Retinal pigment epithelial cell (primary cell): Measurements from ENCODE around the gene KRTAP10-11.
"Not testable (repeated sequence)": the region's sequence is repeated elsewhere in the genome, so short reads cannot be mapped to it uniquely, and the experiment has no call there.

Experiments
- DNase-seq: peaks from one replicate; pipeline ENCODE4 v3.0.0-alpha.2; 2010; ENCODE audit warnings: low read depth
- H3K4me3 ChIP-seq: 2 replicates; pipeline ENCODE4 v1.5.1; 2011; ENCODE audit warnings: mild to moderate bottlenecking, low read length, control low read depth, moderate library complexity
- TF ChIP-seq, protein P1 (sequence below): conservative IDR thresholded peaks from 2 replicates; pipeline ENCODE4 v1.5.1; 2011; ENCODE audit warnings: low read depth, low read length, control low read depth, inconsistent platforms

The KRTAP10-11 gene

DNA sequence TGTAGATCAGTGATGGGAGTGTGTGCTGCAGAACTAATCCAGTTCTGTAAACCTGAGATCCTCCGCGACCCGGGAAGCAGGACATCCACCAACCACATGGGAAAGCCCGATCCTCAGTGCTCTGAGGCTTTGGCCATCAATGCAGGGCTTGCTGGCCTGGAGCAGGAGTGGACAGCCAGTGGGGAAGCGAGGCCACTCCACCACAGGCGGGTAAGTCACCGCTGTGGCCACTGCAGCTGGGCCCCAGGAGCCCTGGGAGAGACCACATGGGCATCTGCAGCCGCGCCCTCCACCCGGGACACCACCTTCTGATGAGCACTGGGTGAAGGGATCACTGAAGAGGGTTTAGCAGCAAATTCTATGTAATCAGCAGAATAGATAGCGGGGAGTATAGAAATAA lies 34.9 kb downstream of the KRTAP10-11 start:
- TF ChIP-seq, protein P1, sequence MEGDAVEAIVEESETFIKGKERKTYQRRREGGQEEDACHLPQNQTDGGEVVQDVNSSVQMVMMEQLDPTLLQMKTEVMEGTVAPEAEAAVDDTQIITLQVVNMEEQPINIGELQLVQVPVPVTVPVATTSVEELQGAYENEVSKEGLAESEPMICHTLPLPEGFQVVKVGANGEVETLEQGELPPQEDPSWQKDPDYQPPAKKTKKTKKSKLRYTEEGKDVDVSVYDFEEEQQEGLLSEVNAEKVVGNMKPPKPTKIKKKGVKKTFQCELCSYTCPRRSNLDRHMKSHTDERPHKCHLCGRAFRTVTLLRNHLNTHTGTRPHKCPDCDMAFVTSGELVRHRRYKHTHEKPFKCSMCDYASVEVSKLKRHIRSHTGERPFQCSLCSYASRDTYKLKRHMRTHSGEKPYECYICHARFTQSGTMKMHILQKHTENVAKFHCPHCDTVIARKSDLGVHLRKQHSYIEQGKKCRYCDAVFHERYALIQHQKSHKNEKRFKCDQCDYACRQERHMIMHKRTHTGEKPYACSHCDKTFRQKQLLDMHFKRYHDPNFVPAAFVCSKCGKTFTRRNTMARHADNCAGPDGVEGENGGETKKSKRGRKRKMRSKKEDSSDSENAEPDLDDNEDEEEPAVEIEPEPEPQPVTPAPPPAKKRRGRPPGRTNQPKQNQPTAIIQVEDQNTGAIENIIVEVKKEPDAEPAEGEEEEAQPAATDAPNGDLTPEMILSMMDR: no peak
- H3K4me3 ChIP-seq: no peak overlapping the region
- no peak for DNase-seq

DNA sequence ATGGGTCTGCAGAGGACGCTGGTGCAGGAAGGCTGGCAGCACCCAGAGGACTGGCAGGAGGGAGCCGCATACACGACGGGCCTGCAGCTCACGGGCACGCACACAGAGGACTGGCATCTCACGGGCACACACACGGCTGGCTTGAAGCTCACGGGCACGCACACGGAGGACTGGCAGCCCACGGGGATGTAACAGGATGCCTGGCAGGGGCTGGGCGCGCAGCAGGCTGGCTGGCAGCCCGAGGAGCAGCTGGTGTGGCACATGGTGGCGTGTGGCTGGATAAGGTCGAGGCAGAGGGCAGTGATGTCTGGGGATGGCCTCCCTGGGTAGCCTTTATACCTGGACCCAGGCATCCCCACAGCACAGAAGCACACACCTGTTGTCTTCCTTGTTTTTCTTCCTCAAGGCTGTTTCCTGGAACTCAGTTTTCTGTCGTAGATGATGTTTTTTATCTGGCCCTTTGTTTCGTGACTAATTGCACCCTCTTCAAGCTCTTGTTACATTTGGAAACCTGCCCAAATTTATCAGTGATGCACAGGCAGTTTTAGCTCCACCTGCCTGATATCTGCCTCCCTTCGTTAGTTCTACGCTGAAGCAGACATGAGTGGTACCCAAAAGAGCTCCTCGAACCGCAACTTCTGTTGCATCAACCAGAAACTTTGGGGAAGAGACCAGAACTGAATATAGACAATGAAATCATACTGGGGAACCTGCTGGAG lies 35.8 kb downstream of the KRTAP10-11 start, which contains the start of gene KRTAP12-1:
KRTAP12-1 (minus strand) TSS at position 303 of the 719 bp plus-strand sequence; CDS start at position 263, 40 bp downstream.
- TF ChIP-seq, protein P1: no peak
- no peak for DNase-seq
- H3K4me3 ChIP-seq: no peak within 1 kb of the TSS

DNA sequence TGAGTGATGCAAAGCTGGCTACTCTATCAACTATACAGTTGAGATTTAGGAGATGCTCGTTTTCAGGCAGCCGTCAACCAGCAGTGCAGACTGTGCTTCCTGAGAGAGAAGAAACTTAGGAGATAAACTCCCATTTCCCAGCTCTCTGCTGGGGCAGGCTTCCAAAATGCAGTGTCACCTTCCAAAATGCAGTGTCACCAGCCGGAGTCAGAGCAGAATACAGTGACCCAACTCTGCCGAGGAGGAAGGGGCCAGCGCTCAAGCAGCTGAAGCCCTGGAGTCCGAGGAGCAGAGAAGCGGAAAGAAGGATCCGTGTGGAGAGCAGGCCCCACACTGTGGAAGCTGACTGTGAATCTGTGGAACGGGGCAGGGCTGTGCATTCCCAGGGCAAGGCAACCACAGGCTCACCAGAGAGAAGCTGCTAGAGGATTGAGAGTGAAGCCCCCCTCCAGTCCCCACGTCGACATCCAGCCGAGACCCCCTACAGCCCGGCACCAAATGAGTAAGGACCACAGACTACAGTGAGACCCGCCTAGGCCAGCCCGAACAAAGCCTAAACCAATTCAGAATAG lies 36.5 kb downstream of the KRTAP10-11 start:
- no peak overlapping the region for H3K4me3 ChIP-seq
- no peak for DNase-seq
- TF ChIP-seq, protein P1: no peak

- no peak for DNase-seq
- no peak overlapping the region for H3K4me3 ChIP-seq
- TF ChIP-seq, protein P1: no peak
Observed at GRCh38 chr21:44684077-44684476, 37.9 kb downstream of the KRTAP10-11 start.

DNA sequence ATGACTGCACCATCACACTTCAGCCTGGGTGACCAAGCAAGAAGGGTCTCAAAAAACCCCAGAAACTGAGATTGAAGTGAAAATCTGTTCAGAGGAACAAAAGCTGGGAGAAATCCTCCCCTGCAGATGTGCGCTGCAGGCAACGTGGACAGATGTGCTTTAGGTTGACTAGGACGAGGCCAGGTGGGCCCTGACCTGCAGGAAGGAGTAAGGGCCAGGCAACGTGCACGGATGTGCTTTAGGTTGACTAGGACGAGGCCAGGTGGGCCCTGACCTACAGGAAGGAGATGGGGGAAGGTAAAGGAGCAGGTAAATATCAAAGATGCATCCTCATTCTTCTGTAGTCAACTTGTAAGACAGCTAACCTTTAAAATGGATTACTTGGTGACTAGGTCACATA lies 38.3 kb downstream of the KRTAP10-11 start:
- no peak for DNase-seq
- H3K4me3 ChIP-seq: no peak overlapping the region
- TF ChIP-seq, protein P1: no peak

DNA sequence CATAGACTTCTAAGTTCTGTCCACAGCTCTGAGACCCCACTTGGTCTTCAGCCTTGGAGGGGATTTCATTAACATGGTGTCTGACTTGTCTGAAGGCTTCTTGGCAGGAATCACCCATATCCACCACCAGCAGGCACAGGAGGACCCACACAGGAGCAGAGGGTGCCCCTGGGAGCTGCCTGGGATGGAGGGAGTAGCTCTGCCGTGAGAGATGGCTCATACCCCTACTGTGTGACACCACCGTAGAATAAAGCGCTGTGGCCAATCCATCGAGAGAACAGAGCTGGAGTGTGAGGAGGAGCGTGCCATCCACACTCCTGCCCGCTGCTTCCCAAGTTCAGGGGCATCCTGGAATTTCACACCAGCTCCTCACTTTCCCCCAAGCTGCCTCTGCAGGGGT lies 38.8 kb downstream of the KRTAP10-11 start:
- DNase-seq, H3K4me3 ChIP-seq: not testable (repeated sequence)

DNA sequence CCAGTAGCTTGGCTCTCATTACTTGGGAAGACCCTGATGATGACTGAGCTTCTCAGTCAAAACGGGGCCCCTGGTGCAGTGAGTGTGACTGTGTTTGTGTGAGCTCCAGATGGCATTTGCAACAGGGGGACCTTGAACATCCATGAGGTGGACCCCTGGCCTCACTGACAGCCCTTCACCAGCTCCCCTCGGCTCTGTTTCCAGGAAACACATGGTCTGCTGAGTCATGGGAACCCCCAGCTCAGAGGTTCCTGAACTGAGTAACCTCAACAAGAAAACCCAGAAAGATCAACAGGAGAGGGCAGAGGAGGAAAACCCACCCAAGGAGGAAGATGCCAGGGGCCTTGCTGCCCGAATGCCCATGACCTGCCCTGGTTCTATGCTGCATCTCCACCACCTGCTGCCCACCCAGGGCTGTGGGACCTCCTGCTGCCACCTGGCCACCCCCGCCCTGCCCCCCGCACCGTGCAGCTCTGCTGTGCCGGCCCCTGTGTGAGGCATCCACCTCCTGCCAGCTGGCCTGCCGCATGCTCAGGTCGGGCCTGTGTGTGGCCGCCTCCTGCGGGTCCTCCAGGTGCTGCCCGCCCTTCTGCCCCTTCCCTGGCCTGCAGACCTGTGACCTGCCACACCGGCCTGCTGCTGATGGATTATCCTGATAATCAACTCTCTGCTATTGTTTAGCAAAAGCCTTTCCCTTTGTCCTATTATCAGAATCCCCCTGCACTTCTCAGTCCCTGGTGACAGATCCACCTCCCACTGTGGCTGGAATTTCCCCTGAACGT lies 40.0 kb downstream of the KRTAP10-11 start:
- DNase-seq: no peak
- TF ChIP-seq, protein P1: no peak
- no peak overlapping the region for H3K4me3 ChIP-seq
